Natural killer cell treated with Interleukin-12 subunit alpha and Interleukin-12 subunit beta and Interleukin-15 and Interleukin-18, amount 100 ng/mL, for 72 hours (primary cell): Measurements from ENCODE around the gene HTRA3. TPM values are rescaled to one million over a fixed set of nuclear protein-coding genes. Genes with fewer than 3 reads are reported as not detected.

ENCODE experiments used
- ATAC-seq, 2 donors: fragments of 150-1000 bp; cut with Tn5 transposase in 1 of 2; sonication (Bioruptor Pico), chemical (Tn5 transposase) in 1 of 2; 2 replicates each; pipeline ENCODE4 v1.10.0; 2021
- DNase-seq: peaks from one replicate; pipeline ENCODE4 v3.0.0; 2022; ENCODE audit warnings: low spot score
- H3K27ac Mint-ChIP-seq, 2 donors: 1 replicate in 1 of 2; 2 replicates in 1 of 2; pipeline ENCODE4 v1.8.0; 2022; ENCODE audit warnings: mixed read lengths in 2 of 2, mild to moderate bottlenecking in 1 of 2, moderate library complexity in 1 of 2
- H3K27me3 Mint-ChIP-seq, 2 donors: 1 replicate in 1 of 2; 2 replicates in 1 of 2; pipeline ENCODE4 v1.8.0; 2022; ENCODE audit warnings: mixed read lengths in 2 of 2
- H3K36me3 Mint-ChIP-seq: one replicate; pipeline ENCODE4 v1.8.0; 2022; ENCODE audit warnings: mixed read lengths
- H3K4me1 Mint-ChIP-seq, 2 donors: 1 replicate in 1 of 2; 2 replicates in 1 of 2; pipeline ENCODE4 v1.8.0; 2022; ENCODE audit warnings: low read depth in 2 of 2, mixed read lengths in 2 of 2, mild to moderate bottlenecking in 1 of 2
- H3K4me3 Mint-ChIP-seq: one replicate; pipeline ENCODE4 v1.8.0; 2022; ENCODE audit warnings: mixed read lengths
- H3K9me3 Mint-ChIP-seq: 2 replicates; pipeline ENCODE4 v1.8.0; 2022; ENCODE audit warnings: mixed read lengths
- total RNA-seq, 2 donors: library from RNA; stranded (reverse); gene quantifications; one replicate each; pipeline ENCODE4 v1.2.3, GENCODE V29; 2022

HTRA3 gene
- total RNA-seq, 2 donors from 2014 or later, result not detected

GRCh38 chr4:8229331-8229975, 40.1 kb upstream of the HTRA3 start:
- H3K27me3 Mint-ChIP-seq, result no peaks in the 10 kb centered on the region
- H3K27ac Mint-ChIP-seq, result no peak overlapping the region
- H3K4me3 Mint-ChIP-seq, result no peak overlapping the region
- no peaks in the 10 kb centered on the region for H3K9me3 Mint-ChIP-seq
- ATAC-seq (no peak), DNase-seq (no peak)
- no peaks in the 10 kb centered on the region for H3K36me3 Mint-ChIP-seq
- peaks cover 0 to 11% of the 10 kb centered on the region in 2 donors for H3K4me1 Mint-ChIP-seq

DNA sequence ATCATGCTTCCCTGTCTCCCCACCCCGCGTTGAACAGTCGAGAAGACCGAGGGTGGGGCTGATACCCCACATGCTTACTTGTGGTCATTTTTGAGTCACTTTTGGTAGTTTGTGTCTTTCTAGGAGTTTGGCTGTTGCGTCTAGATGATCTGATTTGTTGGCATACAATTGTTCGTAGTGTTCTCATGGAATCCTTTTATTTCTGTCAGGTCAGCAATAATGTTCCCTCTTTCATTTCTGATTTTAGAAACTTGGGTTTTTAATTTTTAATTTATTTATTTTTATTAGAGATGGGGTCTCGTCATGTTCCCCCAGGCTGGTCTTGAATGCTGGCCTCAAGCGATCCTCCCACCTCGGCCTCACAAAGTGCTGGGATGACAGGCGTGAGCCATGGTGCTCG, 39.5 kb upstream of the HTRA3 start:
- Mint-ChIP-seq H3K9me3 (no peaks in the 10 kb centered on the region), H3K27me3 (no peaks in the 10 kb centered on the region), H3K4me3 (no peak overlapping the region), H3K4me1 (peaks cover 0 to 11% of the 10 kb centered on the region in 2 donors), H3K36me3 (no peaks in the 10 kb centered on the region), H3K27ac (no peak overlapping the region)
- ATAC-seq (no peak), DNase-seq (no peak)

DNA sequence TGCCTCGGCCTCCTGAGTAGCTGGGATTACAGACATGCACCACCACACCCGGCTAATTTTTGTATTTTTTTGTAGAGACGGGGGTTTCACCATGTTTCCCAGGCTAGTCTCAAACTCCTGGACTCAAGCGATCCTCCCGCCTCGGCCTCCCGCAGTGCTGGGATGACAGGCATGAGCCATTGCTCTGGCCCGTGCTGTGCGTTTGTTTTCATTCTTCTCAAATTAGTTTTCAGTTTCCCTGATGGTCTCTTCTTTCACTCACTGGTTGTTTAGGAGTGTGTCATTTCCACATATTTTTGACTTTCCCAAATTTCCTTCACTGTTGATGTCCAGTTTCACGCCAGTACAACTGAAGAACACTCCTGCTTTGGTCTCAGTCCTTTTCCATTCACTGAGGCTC, 38.7 kb upstream of the HTRA3 start:
- H3K27me3 Mint-ChIP-seq, result no peaks in the 10 kb centered on the region
- ATAC-seq, result no peak
- no peak overlapping the region for H3K4me3 Mint-ChIP-seq
- no peaks in the 10 kb centered on the region for H3K9me3 Mint-ChIP-seq
- no peaks in the 10 kb centered on the region for H3K36me3 Mint-ChIP-seq
- peaks cover 0 to 11% of the 10 kb centered on the region in 2 donors for H3K4me1 Mint-ChIP-seq
- no peak for DNase-seq
- no peak overlapping the region for H3K27ac Mint-ChIP-seq

- Mint-ChIP-seq H3K27ac (no peak overlapping the region), H3K4me1 (peaks cover 0 to 11% of the 10 kb centered on the region in 2 donors), H3K9me3 (no peaks in the 10 kb centered on the region), H3K27me3 (no peaks in the 10 kb centered on the region), H3K36me3 (no peaks in the 10 kb centered on the region), H3K4me3 (no peak overlapping the region)
- DNase-seq (no peak), ATAC-seq (no peak)
These were observed 38.0 kb upstream of the HTRA3 start for GRCh38 chr4:8231551-8232049.

DNA sequence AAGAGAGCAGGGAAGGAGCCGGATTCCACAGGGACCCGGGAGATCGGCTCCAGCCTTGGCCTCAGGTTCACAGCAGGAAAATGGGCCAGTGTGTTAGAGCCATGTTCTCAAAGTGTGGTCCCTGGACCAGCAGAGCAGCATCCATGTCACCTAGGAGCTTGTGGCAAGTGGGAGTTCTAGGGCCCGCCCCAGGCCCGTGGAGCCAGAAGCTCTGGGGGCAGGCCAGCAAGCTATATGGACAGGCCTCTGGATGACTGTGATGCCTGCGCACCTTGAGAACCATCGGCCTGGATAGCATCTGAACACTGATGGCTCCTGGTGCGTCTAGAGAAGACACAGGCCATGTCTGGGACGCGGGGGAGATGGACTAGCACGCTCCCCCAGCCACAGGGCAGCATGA, 36.8 kb upstream of the HTRA3 start:
- no peaks in the 10 kb centered on the region for H3K9me3 Mint-ChIP-seq
- peaks cover 0 to 11% of the 10 kb centered on the region in 2 donors for H3K4me1 Mint-ChIP-seq
- ATAC-seq (no peak), DNase-seq (no peak)
- H3K27me3 Mint-ChIP-seq, result no peaks in the 10 kb centered on the region
- no peak overlapping the region for H3K4me3 Mint-ChIP-seq
- no peak overlapping the region for H3K27ac Mint-ChIP-seq
- H3K36me3 Mint-ChIP-seq, result no peaks in the 10 kb centered on the region

DNA sequence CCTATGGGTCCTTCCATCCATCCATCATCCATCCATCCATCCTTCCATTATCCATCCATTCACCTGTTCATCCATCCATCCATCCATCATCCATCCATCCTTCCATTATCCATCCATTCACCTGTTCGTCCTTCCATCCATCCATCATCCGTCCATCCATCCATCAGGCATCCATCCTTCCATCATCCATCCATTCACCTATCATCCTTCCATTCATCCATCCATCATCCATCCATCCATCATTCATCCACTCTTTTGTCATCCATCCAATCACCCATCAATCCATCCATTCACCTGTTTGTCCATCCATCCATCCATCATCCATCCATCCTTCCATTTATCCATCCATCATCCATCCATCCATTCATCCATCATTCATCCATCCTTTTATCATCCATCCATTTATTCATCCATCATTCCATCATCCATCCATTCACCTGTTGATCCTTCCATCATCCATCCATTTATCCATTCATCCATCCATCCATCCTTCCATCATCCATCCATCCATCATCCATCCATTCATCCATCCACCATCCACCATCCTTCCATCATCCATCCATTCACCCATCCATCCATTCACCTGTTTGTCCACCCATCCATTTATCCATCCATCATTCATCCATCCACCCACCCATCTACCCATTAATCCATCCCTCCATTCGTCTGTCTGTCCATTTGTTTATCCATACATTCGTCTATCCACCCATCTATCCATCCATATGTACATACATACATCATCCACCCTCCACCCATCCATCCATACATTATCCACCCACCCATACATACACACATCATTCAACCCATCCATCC, 35.7 kb upstream of the HTRA3 start:
- no peak for ATAC-seq
- Mint-ChIP-seq H3K4me3 (no peak overlapping the region), H3K27me3 (no peaks in the 10 kb centered on the region)

DNA sequence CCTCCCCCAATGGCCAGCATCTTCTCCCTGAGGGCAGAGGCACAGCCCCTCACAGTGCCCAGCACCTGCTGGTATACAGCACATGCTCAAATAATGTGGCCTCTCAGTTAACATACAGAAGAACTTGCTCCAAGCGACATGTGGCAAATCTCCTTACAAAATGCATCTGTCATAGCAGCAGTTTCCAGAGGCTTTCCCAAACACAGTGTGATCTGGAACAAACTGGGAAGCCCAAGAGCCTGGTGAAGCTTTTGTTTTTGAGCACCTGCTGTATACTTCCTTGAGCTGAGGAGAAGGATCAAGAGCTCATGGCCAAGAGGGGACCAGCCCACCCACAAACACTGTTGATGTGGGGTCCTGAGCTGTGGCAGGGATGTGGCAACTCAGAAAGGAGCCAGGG, 34.8 kb upstream of the HTRA3 start:
- Mint-ChIP-seq H3K9me3 (no peaks in the 10 kb centered on the region), H3K4me1 (peaks cover 0 to 10% of the 10 kb centered on the region in 2 donors), H3K36me3 (no peaks in the 10 kb centered on the region), H3K27ac (no peak overlapping the region), H3K4me3 (no peak overlapping the region), H3K27me3 (no peaks in the 10 kb centered on the region)
- no peak for DNase-seq
- ATAC-seq, result no peak

More for the DNA sequence above, 35.7 kb upstream of the HTRA3 start:
- no peaks in the 10 kb centered on the region for H3K36me3 Mint-ChIP-seq
- H3K27ac Mint-ChIP-seq, result no peak overlapping the region
- no peaks in the 10 kb centered on the region for H3K9me3 Mint-ChIP-seq
- no peak for DNase-seq
- H3K4me1 Mint-ChIP-seq, result peaks cover 0 to 10% of the 10 kb centered on the region in 2 donors

DNA sequence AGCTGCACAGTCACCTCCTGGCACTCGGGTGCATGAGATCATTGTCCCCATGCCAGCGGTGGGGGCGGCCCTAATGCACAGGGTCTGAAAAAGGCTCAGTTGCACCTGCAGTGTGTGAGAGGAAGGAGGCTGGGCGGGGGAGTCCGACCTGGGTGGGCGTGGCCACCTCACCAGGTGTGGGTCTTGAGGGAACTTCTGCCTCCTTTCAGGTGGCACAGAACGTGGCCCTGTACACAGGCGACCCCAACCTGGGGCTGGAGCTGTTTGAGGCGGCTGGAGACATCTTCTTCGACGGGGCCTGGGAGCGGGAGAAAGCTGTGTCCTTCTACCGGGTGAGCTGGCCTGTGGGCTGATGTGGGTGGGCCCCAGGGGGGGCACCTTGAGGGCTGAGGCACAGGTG, 34.3 kb upstream of the HTRA3 start:
- no peak for ATAC-seq
- peaks cover 0 to 10% of the 10 kb centered on the region in 2 donors for H3K4me1 Mint-ChIP-seq
- no peak for DNase-seq
- no peak overlapping the region for H3K27ac Mint-ChIP-seq
- H3K9me3 Mint-ChIP-seq, result no peaks in the 10 kb centered on the region
- H3K36me3 Mint-ChIP-seq, result no peaks in the 10 kb centered on the region
- H3K27me3 Mint-ChIP-seq, result no peaks in the 10 kb centered on the region
- no peak overlapping the region for H3K4me3 Mint-ChIP-seq

DNA sequence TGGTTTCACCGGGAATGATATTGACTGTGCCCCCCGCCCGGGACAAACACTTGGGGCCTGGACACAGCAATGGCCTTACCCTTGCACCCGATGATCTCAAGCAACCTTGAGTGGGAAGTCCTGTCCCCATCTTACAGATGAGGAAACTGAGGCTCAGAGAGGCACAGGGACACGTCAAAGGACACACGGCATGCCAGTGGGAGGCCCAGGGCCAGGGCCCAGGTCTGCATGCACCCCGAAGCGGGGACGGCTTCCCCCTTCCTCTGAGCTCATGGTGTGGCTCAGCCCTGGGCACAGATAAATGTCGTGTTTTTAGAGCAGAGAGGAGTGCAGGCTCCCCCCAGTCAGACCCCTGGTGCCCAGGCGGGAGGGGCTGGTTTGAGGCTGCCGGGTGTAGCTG, 33.9 kb upstream of the HTRA3 start:
- DNase-seq (no peak), ATAC-seq (no peak)
- Mint-ChIP-seq H3K4me1 (peaks cover 0 to 6% of the 10 kb centered on the region in 2 donors), H3K27ac (no peak overlapping the region), H3K9me3 (no peaks in the 10 kb centered on the region), H3K36me3 (no peaks in the 10 kb centered on the region), H3K27me3 (no peaks in the 10 kb centered on the region), H3K4me3 (no peak overlapping the region)

DNA sequence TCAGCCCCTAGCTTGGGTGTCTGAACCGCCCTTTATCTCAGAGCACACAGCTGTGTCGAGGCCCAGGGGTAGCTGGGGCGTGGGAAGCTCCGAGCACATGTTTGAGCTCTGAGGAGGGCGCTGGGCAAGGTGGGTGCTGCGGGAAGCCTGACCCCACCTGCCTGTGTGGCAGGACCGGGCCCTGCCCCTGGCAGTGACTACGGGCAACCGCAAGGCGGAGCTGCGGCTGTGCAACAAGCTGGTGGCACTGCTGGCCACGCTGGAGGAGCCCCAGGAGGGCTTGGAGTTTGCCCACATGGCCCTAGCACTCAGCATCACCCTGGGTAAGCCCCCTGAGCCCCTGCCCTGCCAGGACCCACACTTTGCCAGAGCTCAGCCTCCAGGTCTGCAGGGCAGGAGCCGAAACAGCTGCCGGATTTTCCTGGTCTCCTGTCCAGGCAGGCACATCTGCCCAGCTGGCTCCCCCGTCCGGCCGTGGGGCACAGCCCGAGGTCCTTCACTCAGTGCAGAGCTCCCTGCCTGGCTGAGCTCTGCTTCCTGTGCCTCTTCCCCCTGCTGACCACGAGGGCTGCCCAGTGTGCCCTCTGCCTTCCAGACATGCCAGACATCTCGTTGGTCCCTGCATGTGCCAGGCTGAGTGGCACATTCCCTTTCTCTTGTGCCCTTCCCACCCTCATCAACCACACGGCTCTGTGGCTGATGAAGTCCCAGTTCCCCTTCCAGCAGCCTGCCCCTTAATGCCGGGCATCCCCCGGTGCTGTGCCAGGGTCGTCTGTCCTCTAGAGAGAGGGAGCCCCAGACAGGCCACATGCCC, 33.2 kb upstream of the HTRA3 start:
- no peak for ATAC-seq
- DNase-seq, result no peak
- Mint-ChIP-seq H3K9me3 (no peaks in the 10 kb centered on the region), H3K27ac (no peak overlapping the region), H3K27me3 (no peaks in the 10 kb centered on the region), H3K36me3 (no peaks in the 10 kb centered on the region), H3K4me1 (peaks cover 0 to 3% of the 10 kb centered on the region in 2 donors), H3K4me3 (no peak overlapping the region)

DNA sequence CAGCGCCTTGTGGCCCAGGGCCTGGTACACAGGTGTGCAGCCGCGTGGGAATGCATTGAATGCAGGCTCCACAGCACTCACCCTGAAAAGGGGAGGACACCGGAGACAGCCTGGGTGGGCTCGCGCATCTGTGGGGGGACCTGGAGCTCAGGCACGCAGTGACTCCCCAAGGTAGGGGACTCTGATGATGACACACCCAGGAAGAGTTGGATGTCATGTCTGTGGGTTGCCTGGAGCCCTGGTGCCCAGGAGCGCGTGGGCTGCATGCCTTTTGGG, 32.7 kb upstream of the HTRA3 start:
- Mint-ChIP-seq H3K36me3 (no peaks in the 10 kb centered on the region), H3K27me3 (no peaks in the 10 kb centered on the region), H3K27ac (no peak overlapping the region), H3K4me1 (peaks cover 0 to 3% of the 10 kb centered on the region in 2 donors), H3K4me3 (no peak overlapping the region), H3K9me3 (no peaks in the 10 kb centered on the region)
- ATAC-seq (no peak), DNase-seq (no peak)

- H3K4me3 Mint-ChIP-seq, result no peak overlapping the region
- ATAC-seq (no peak), DNase-seq (no peak)
- H3K9me3 Mint-ChIP-seq, result no peaks in the 10 kb centered on the region
- H3K27me3 Mint-ChIP-seq, result no peaks in the 10 kb centered on the region
- H3K36me3 Mint-ChIP-seq, result no peaks in the 10 kb centered on the region
- H3K27ac Mint-ChIP-seq, result no peak overlapping the region
- peaks cover 0 to 3% of the 10 kb centered on the region in 2 donors for H3K4me1 Mint-ChIP-seq
These were observed 32.1 kb upstream of the HTRA3 start for GRCh38 chr4:8237256-8237989.

DNA sequence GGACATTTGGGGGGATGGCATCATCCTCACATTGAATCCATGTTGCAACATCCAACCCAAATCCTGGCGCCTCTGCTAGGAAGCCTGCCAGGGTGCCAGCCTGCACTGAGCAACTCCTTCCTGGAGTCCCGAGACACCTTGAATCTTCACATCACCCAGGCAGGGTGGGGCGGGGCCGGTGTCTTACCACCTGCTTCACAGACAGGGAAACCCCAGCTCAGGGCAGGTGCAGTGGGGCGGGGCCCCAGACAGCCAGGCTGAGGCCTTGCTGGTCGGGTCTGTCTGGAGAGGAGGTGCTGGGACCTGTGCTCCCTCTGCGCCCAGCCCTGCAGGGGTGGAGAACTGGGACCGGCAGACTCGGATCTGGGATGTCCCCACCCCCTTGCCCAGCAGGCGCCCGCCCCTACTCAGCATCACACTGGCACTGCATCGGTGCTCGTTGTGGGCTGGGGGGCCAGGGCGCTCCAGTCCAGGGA, 31.5 kb upstream of the HTRA3 start:
- no peak overlapping the region for H3K27ac Mint-ChIP-seq
- no peaks in the 10 kb centered on the region for H3K36me3 Mint-ChIP-seq
- ATAC-seq, result no peak
- H3K4me1 Mint-ChIP-seq, result peaks cover 0 to 3% of the 10 kb centered on the region in 2 donors
- H3K9me3 Mint-ChIP-seq, result no peaks in the 10 kb centered on the region
- H3K27me3 Mint-ChIP-seq, result no peaks in the 10 kb centered on the region
- H3K4me3 Mint-ChIP-seq, result no peak overlapping the region
- DNase-seq, result no peak
